Measurements from ENCODE around the gene CFAP99.
"Not testable (repeated sequence)": the region's sequence is repeated elsewhere in the genome, so short reads cannot be mapped to it uniquely, and the experiment has no call there.

CFAP99 gene

DNA sequence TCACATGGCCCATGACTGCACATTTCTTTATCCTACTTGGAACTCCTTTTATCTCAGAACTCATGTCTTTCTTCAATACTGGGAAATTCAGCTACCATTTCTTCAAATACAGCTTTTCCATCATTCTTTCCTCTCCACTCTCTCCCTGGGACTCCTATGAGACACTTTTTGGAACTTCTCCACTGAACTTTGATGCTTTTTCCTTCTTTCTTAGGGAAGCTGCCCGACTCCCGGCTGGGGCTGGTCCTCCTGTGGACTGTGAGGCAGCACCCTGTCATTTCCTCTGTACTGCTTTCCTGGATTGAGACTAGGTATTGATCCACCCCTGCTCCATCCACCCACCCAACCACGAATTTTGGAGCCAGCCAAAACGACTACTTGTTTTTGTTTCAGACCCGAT, 40.4 kb upstream of the CFAP99 start:
- no peak for TF ChIP-seq FOXP2 (optimal IDR thresholded peaks at IDR 0.05; ENCODE audit: control extremely low read depth, extremely low read length, insufficient read depth)
- no peak for TF ChIP-seq POLR2AphosphoS5 (IDR thresholded peaks at IDR 0.05; ENCODE audit: borderline replicate concordance, low read depth, low read length)
- TF ChIP-seq EZH2 (IDR thresholded peaks at IDR 0.05), result no peak
- H3K36me3 ChIP-seq (ENCODE audit: insufficient read depth, low read length), result no peaks in the 10 kb centered on the region
- no peak overlapping the region for H3K27ac ChIP-seq
- no peaks in the 10 kb centered on the region for H3K9me3 ChIP-seq (ENCODE audit: low read depth, low read length)
- DNase-seq (ENCODE audit: low read depth, low spot score), result no peak
- no peak overlapping the region for H3K4me3 ChIP-seq
- no peak overlapping the region for H3K9ac ChIP-seq (ENCODE audit: insufficient read length)

GRCh38 chr4:2378898-2379297, 39.9 kb upstream of the CFAP99 start:
- Histone ChIP-seq H3K4me3 (no peak overlapping the region), H3K36me3 (ENCODE audit: insufficient read depth, low read length) (no peaks in the 10 kb centered on the region), H3K27ac (no peak overlapping the region), H3K9me3 (ENCODE audit: low read depth, low read length) (no peaks in the 10 kb centered on the region), H3K9ac (ENCODE audit: insufficient read length) (no peak overlapping the region)
- no peak for DNase-seq (ENCODE audit: low read depth, low spot score)
- TF ChIP-seq EZH2 (IDR thresholded peaks at IDR 0.05), result no peak
- no peak for TF ChIP-seq POLR2AphosphoS5 (IDR thresholded peaks at IDR 0.05; ENCODE audit: borderline replicate concordance, low read depth, low read length)
- no peak for TF ChIP-seq FOXP2 (optimal IDR thresholded peaks at IDR 0.05; ENCODE audit: control extremely low read depth, extremely low read length, insufficient read depth)

DNA sequence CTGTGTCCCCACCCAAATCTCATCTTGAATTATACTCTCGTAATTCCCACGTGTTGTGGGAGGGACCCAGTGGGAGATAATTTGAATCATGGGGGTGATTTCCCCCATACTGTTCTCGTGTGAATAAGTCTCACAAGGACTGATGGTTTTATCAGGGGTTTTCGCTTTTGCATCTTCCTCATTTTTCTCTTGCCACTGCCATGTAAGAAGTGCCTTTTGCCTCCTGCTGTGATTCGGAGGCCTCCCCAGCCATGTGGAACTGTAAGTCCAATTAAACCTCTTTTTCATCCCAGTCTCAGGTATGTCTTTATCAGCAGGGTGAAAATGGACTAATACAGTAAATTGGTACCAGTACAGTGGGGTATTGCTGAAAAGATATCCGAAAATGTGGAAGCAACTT, 38.2 kb upstream of the CFAP99 start:
- not testable (repeated sequence) for DNase-seq (ENCODE audit: low read depth, low spot score); H3K36me3 ChIP-seq (ENCODE audit: insufficient read depth, low read length); H3K9me3 ChIP-seq (ENCODE audit: low read depth, low read length); H3K27ac ChIP-seq; H3K4me3 ChIP-seq; H3K9ac ChIP-seq (ENCODE audit: insufficient read length)

GRCh38 chr4:2382769-2383202, 36.0 kb upstream of the CFAP99 start:
- not testable (repeated sequence) for H3K4me3 ChIP-seq; H3K36me3 ChIP-seq (ENCODE audit: insufficient read depth, low read length); H3K9me3 ChIP-seq (ENCODE audit: low read depth, low read length); DNase-seq (ENCODE audit: low read depth, low spot score); H3K9ac ChIP-seq (ENCODE audit: insufficient read length); H3K27ac ChIP-seq

GRCh38 chr4:2383220-2383631, 35.5 kb upstream of the CFAP99 start:
- H3K27ac ChIP-seq; H3K9ac ChIP-seq (ENCODE audit: insufficient read length); H3K4me3 ChIP-seq; H3K9me3 ChIP-seq (ENCODE audit: low read depth, low read length); DNase-seq (ENCODE audit: low read depth, low spot score); H3K36me3 ChIP-seq (ENCODE audit: insufficient read depth, low read length): not testable (repeated sequence)

GRCh38 chr4:2383760-2384159, 35.0 kb upstream of the CFAP99 start:
- DNase-seq (ENCODE audit: low read depth, low spot score), result no peak
- Histone ChIP-seq H3K27ac (no peak overlapping the region), H3K36me3 (ENCODE audit: insufficient read depth, low read length) (no peaks in the 10 kb centered on the region), H3K4me3 (no peak overlapping the region), H3K9me3 (ENCODE audit: low read depth, low read length) (no peaks in the 10 kb centered on the region), H3K9ac (ENCODE audit: insufficient read length) (no peak overlapping the region)
- TF ChIP-seq EZH2 (IDR thresholded peaks at IDR 0.05) (no peak), POLR2AphosphoS5 (IDR thresholded peaks at IDR 0.05; ENCODE audit: borderline replicate concordance, low read depth, low read length) (no peak), FOXP2 (optimal IDR thresholded peaks at IDR 0.05; ENCODE audit: control extremely low read depth, extremely low read length, insufficient read depth) (no peak)

DNA sequence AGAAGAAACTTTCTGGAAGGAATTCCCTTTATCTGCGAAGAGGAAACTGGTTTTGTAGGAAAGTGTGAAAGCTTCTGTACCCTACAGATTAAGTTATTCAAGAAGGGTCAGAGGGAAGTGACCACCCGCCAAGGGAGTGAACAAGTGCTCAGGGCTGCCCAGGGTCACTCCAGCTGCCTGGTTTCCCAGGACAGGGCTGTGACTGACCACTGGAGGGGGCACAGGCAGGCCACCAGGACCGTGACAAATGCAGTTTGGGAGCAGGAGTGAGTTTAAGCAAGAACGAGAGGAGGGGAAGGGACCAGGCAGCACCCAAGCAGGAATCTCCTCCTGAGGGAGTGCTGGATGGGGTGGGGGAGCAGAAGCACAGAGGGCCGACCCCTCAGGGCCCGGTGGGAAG, 34.5 kb upstream of the CFAP99 start:
- Histone ChIP-seq H3K9ac (ENCODE audit: insufficient read length) (no peak overlapping the region), H3K4me3 (no peak overlapping the region), H3K27ac (no peak overlapping the region), H3K36me3 (ENCODE audit: insufficient read depth, low read length) (no peaks in the 10 kb centered on the region), H3K9me3 (ENCODE audit: low read depth, low read length) (no peaks in the 10 kb centered on the region)
- DNase-seq (ENCODE audit: low read depth, low spot score), result no peak
- TF ChIP-seq POLR2AphosphoS5 (IDR thresholded peaks at IDR 0.05; ENCODE audit: borderline replicate concordance, low read depth, low read length) (no peak), EZH2 (IDR thresholded peaks at IDR 0.05) (no peak), FOXP2 (optimal IDR thresholded peaks at IDR 0.05; ENCODE audit: control extremely low read depth, extremely low read length, insufficient read depth) (no peak)

- H3K9ac ChIP-seq (ENCODE audit: insufficient read length), result no peak overlapping the region
- H3K9me3 ChIP-seq (ENCODE audit: low read depth, low read length), result no peaks in the 10 kb centered on the region
- no peak for DNase-seq (ENCODE audit: low read depth, low spot score)
- no peak overlapping the region for H3K27ac ChIP-seq
- TF ChIP-seq FOXP2 (optimal IDR thresholded peaks at IDR 0.05; ENCODE audit: control extremely low read depth, extremely low read length, insufficient read depth), result no peak
- TF ChIP-seq EZH2 (IDR thresholded peaks at IDR 0.05), result no peak
- no peak for TF ChIP-seq POLR2AphosphoS5 (IDR thresholded peaks at IDR 0.05; ENCODE audit: borderline replicate concordance, low read depth, low read length)
- no peaks in the 10 kb centered on the region for H3K36me3 ChIP-seq (ENCODE audit: insufficient read depth, low read length)
- no peak overlapping the region for H3K4me3 ChIP-seq
These were observed 33.2 kb upstream of the CFAP99 start for GRCh38 chr4:2385516-2385915.

GRCh38 chr4:2386717-2387116, 32.0 kb upstream of the CFAP99 start:
- Histone ChIP-seq H3K9me3 (ENCODE audit: low read depth, low read length) (no peaks in the 10 kb centered on the region), H3K27ac (no peak overlapping the region), H3K36me3 (ENCODE audit: insufficient read depth, low read length) (no peaks in the 10 kb centered on the region), H3K9ac (ENCODE audit: insufficient read length) (no peak overlapping the region), H3K4me3 (no peak overlapping the region)
- TF ChIP-seq FOXP2 (optimal IDR thresholded peaks at IDR 0.05; ENCODE audit: control extremely low read depth, extremely low read length, insufficient read depth), result no peak
- no peak for TF ChIP-seq POLR2AphosphoS5 (IDR thresholded peaks at IDR 0.05; ENCODE audit: borderline replicate concordance, low read depth, low read length)
- TF ChIP-seq EZH2 (IDR thresholded peaks at IDR 0.05), result no peak
- DNase-seq (ENCODE audit: low read depth, low spot score), result no peak

DNA sequence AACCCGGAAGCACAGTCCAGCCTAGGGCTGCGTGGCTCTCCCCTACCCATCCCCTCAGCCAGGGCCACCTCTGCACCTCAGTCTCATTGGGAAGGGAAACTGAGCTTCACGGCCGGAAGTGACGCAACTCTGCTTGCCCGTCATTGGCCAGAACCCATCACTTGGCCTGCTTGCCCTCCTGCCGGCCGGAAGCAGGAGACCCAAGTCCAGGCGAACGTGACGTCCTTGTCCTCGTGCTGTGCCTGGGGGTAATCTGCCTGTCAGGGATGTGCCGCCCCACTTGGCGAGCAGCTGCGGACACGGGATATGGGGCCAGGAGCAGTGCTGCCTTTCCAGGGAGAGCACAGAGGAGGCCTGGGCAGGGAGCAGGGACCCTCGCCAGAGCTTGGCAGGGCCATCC, 31.5 kb upstream of the CFAP99 start:
- TF ChIP-seq EZH2 (IDR thresholded peaks at IDR 0.05) (no peak), POLR2AphosphoS5 (IDR thresholded peaks at IDR 0.05; ENCODE audit: borderline replicate concordance, low read depth, low read length) (no peak), FOXP2 (optimal IDR thresholded peaks at IDR 0.05; ENCODE audit: control extremely low read depth, extremely low read length, insufficient read depth) (no peak)
- H3K9ac ChIP-seq (ENCODE audit: insufficient read length), result no peak overlapping the region
- H3K27ac ChIP-seq, result no peak overlapping the region

More for the DNA sequence above, 31.5 kb upstream of the CFAP99 start:
- Histone ChIP-seq H3K4me3 (no peak overlapping the region), H3K9me3 (ENCODE audit: low read depth, low read length) (no peaks in the 10 kb centered on the region), H3K36me3 (ENCODE audit: insufficient read depth, low read length) (no peaks in the 10 kb centered on the region)
- DNase-seq (ENCODE audit: low read depth, low spot score), result no peak
